ENCODE data around the gene NEO1.

GRCh38 chr15:73110201-73110600 lies 57.9 kb downstream of the NEO1 start:
- TF ChIP-seq ZNF766 (CRISPR knock-in tag; conservative IDR thresholded peaks at IDR 0.05) (no peak), EZH2 (IDR thresholded peaks at IDR 0.05; ENCODE audit: borderline replicate concordance, low read depth, low read length) (no peak), RNF2 (IDR thresholded peaks at IDR 0.05) (no peak), ZNF324 (CRISPR knock-in tag; IDR thresholded peaks at IDR 0.05) (no peak), CTCF (IDR thresholded peaks at IDR 0.05 in 2 of 3, conservative IDR thresholded peaks at IDR 0.05 in 1 of 3; ENCODE audit: insufficient read depth in 2 of 3, low read depth in 1 of 3, low read length in 3 of 3) (no peak), HIVEP1 (CRISPR knock-in tag; IDR thresholded peaks at IDR 0.05) (no peak), CHD2 (IDR thresholded peaks at IDR 0.05; ENCODE audit: low read depth, low read length) (no peak), USF2 (CRISPR knock-in tag; IDR thresholded peaks at IDR 0.05) (no peak), ETV6 (IDR thresholded peaks at IDR 0.05; ENCODE audit: borderline replicate concordance in 1 of 2, low read depth in 2 of 2, low read length in 1 of 2) (no peak), ETV6 (CRISPR knock-in tag; IDR thresholded peaks at IDR 0.05; ENCODE audit: borderline replicate concordance) (no peak), CHD1 (IDR thresholded peaks at IDR 0.05; ENCODE audit: low read length) (no peak)
- TF ChIP-seq, protein P1, sequence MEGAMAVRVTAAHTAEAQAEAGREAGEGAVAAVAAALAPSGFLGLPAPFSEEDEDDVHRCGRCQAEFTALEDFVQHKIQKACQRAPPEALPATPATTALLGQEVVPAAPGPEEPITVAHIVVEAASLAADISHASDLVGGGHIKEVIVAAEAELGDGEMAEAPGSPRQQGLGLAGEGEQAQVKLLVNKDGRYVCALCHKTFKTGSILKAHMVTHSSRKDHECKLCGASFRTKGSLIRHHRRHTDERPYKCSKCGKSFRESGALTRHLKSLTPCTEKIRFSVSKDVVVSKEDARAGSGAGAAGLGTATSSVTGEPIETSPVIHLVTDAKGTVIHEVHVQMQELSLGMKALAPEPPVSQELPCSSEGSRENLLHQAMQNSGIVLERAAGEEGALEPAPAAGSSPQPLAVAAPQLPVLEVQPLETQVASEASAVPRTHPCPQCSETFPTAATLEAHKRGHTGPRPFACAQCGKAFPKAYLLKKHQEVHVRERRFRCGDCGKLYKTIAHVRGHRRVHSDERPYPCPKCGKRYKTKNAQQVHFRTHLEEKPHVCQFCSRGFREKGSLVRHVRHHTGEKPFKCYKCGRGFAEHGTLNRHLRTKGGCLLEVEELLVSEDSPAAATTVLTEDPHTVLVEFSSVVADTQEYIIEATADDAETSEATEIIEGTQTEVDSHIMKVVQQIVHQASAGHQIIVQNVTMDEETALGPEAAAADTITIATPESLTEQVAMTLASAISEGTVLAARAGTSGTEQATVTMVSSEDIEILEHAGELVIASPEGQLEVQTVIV (CRISPR knock-in tag; IDR thresholded peaks at IDR 0.05; ENCODE audit: borderline replicate concordance): no peak
